Bronchial epithelial cell (primary cell): ENCODE data around the gene PA2G4. TPM values are rescaled to one million over a fixed set of nuclear protein-coding genes. Genes with fewer than 3 reads are reported as not detected.

Source experiments
- DNase-seq: peaks from one replicate; pipeline ENCODE4 v3.0.0-alpha.2; 2010; ENCODE audit warnings: low read depth
- FAIRE-seq: peaks from 2 replicates; lab custom pipeline; 2011; peaks lifted over from hg19 to GRCh38; lab: Jason Lieb, UNC
- H3K27me3 ChIP-seq: 2 replicates; pipeline ENCODE4 v1.5.1; 2011; ENCODE audit warnings: low read length; ENCODE audit not compliant: control insufficient read depth, insufficient read depth
- H3K36me3 ChIP-seq: 2 replicates; pipeline ENCODE4 v1.5.1; 2011; ENCODE audit warnings: low read length; ENCODE audit not compliant: control insufficient read depth, insufficient read depth
- H3K4me3 ChIP-seq: 2 replicates; pipeline ENCODE4 v1.5.1; 2011; ENCODE audit warnings: mild to moderate bottlenecking, low read depth, low read length, control low read depth
- total RNA-seq: library from RNA; depleted of rRNA; stranded (reverse); fragments of >200 nt; gene quantifications from 2 replicates; pipeline ENCODE4 v1.2.1, GENCODE V29; 2014
- TF ChIP-seq, protein P1 (sequence below): IDR thresholded peaks from 2 replicates; pipeline ENCODE4 v1.5.1; 2011; ENCODE audit warnings: mild to moderate bottlenecking, moderate library complexity, low read length, control low read depth, inconsistent platforms; ENCODE audit not compliant: insufficient read depth, severe bottlenecking

The PA2G4 gene
- total RNA-seq, 1 donor from 2014 or later, result 172 TPM

DNA sequence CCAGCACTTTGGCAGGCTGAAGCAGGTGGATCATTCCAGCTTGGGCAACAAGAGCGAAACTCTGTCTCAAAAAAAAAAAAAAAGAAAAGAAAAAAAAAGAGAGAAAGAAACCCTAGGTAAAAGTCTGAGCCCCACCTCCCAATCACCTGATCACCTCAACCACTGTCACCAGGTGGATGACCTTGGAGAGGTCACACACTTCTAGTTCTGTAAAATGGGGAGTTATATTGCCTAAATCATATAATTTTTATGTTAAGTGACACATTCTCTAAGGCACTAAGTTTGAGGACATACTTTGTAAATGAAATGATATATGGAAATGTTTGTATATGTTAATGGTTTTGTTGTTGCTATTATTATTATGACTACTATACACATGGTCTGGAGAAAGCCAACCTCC lies 25.9 kb upstream of the PA2G4 start:
- H3K4me3 ChIP-seq, result no peak overlapping the region
- FAIRE-seq, result no peak

DNA sequence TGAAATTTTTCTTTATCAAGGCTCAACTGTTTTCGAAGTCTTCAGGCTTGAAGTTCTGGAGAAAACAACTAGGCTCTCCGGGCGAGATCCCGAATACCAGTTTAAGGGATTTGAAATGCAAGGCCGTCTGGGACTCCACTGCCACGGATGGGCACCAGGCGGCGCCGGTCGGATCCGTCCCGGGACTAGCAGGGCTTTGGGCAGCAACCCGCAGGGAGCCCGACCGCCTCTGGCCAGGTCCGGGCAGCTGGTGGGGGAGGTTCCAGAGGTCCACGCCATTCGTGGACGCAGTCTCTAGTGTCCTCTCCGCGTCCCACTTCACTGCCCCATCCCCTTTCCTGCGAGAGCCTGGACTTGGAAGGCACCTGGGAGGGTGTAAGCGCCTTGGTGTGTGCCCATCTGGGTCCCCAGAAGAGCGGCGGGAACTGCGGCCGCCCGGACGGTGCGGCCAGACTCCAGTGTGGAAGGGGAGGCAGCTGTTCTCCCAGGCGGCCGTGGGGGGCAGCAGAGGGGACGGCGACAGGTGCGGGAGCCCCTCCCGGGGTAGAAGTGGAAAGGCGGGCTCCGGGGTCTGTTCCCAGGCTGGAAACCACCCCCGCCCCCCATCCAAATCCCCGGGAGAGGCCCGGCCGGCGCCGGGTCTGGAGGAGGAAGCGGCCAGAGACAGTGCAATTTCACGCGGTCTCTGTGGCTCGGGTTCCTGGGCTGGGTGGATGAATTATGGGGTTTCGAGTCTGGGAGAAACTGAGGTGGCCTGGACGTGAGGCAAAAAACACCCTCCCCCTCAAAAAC lies 25.2 kb upstream of the PA2G4 start:
- no peak for FAIRE-seq
- no peaks in the 10 kb centered on the region for H3K36me3 ChIP-seq

More for the DNA sequence above, 25.9 kb upstream of the PA2G4 start:
- no peaks in the 10 kb centered on the region for H3K27me3 ChIP-seq
- DNase-seq, result no peak
- TF ChIP-seq, protein P1, sequence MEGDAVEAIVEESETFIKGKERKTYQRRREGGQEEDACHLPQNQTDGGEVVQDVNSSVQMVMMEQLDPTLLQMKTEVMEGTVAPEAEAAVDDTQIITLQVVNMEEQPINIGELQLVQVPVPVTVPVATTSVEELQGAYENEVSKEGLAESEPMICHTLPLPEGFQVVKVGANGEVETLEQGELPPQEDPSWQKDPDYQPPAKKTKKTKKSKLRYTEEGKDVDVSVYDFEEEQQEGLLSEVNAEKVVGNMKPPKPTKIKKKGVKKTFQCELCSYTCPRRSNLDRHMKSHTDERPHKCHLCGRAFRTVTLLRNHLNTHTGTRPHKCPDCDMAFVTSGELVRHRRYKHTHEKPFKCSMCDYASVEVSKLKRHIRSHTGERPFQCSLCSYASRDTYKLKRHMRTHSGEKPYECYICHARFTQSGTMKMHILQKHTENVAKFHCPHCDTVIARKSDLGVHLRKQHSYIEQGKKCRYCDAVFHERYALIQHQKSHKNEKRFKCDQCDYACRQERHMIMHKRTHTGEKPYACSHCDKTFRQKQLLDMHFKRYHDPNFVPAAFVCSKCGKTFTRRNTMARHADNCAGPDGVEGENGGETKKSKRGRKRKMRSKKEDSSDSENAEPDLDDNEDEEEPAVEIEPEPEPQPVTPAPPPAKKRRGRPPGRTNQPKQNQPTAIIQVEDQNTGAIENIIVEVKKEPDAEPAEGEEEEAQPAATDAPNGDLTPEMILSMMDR, result no peak
- H3K36me3 ChIP-seq, result no peaks in the 10 kb centered on the region

DNA sequence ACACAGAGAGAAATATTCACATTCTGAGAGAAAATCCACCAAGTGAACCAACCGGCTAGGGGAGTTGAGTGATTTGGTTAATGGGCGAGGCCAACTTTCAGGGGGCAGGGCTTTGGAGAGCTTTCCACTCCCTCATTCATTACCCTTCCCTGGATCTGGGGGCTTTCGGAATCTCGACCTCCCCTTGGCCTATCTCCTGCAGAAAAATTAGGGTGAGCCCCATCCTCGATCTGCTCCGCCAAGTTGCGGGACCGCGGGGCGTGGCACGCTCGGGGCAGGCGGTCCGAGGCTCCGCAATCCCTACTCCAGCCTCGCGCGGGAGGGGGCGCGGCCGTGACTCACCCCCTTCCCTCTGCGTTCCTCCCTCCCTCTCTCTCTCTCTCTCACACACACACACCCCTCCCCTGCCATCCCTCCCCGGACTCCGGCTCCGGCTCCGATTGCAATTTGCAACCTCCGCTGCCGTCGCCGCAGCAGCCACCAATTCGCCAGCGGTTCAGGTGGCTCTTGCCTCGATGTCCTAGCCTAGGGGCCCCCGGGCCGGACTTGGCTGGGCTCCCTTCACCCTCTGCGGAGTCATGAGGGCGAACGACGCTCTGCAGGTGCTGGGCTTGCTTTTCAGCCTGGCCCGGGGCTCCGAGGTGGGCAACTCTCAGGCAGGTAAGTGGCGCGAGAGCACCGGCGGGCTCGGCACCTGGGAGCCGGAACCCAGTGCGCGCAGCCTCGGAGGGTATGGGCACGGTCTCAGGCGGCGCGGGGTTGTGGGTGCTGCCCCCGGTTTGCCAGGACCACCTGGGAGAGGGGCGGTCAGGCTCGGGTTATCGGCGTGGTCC lies 24.4 kb upstream of the PA2G4 start, which contains the start of gene ERBB3:
Gene ERBB3 (plus strand): TSS at position 443 of the 833 bp plus-strand sequence. CDS start 136 bp downstream, at position 579.
- no peaks in the 10 kb centered on the region for H3K27me3 ChIP-seq
- H3K36me3 ChIP-seq, result peaks cover 1% of the 10 kb centered on the region
- no peak for FAIRE-seq
- peak within 1 kb of the TSS; percentile 91 for H3K4me3 ChIP-seq
- peak; percentile 81 for DNase-seq
- TF ChIP-seq, protein P1, result no peak

More for the DNA sequence above, 25.2 kb upstream of the PA2G4 start:
- DNase-seq, result peak; percentile 76
- H3K27me3 ChIP-seq, result no peaks in the 10 kb centered on the region
- TF ChIP-seq, protein P1, result peak; percentile 94
- peak overlapping the region; percentile 91 for H3K4me3 ChIP-seq

DNA sequence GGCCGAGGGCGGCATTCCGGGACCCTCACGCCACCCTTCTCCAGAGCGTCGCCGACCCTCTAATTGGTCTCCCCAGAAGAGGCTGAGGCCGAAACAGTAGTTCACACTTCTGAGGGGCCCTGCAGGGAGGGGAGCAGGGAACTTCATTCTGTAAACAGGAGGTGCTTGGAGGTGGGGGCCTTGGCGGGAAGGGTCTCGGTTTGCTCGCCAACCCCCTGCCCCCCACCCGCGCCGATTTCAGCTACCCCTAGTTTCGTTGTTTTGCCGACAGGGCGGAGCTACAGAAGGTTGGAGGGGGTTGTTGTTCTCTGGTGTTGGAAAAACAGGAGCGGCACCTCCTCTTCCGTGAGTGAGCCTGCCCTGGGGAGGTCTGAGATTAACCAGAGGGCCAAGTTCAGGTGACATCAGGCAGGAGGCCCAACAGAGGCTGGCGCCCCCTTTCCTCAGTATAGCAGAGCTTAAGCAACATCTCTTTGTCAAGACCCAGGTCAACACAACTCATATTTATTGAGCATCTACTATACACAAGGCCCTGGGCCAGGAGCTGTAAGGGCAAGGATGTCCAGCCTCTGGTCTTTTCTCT lies 23.7 kb upstream of the PA2G4 start:
- TF ChIP-seq, protein P1, result no peak
- peaks cover 3% of the 10 kb centered on the region for H3K36me3 ChIP-seq
- FAIRE-seq (no peak), DNase-seq (peak; percentile 47)
- H3K4me3 ChIP-seq, result peak overlapping the region; percentile 91
- no peaks in the 10 kb centered on the region for H3K27me3 ChIP-seq

DNA sequence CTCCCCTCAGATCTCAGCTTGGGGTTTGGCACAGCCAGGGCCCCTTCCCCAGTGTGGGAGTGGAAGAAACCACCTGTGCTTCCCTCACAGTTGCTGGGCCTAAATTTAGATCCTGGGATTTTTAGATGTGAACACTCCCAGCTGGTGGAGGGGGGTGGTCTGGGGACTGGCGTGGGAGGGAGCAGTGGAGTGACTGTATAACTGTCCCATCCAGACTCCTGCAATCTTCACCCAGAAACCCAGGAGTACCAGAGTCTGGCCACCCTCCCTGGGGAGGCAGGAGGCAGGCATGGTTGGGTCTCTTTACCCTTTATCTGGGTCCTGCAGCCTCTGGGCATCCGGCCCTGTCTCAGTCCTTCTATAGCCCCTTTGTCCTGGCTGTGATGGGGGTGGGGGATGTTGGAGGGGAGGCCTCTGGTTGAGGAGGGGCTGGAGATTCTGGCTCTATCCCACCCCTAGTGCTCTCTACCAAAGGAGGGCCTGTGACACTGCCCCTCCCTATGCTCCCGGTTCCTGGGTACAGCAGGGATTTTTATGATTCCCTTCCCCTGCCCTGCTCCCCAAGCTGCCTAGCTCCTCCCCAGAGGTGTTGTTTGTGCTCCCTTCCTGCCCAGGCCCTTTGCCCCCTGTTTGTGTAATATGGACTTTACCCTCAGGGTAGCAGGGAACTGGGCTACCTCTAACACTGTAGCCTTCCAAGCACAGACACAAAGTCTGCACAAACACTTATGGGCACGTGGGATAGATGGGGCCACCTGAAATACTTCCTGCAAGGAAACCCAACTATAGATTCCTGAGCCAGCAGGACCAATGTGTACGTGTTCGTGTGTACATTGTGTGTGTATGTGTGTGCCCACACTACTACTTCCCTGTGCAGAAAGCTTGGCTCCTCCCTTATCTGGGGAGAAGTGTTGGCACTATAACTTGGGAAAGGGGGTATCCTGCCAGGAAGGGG lies 22.7 kb upstream of the PA2G4 start:
- TF ChIP-seq, protein P1, result no peak
- Histone ChIP-seq H3K36me3 (peaks cover 4% of the 10 kb centered on the region), H3K27me3 (no peaks in the 10 kb centered on the region), H3K4me3 (peak overlapping the region; percentile 91)
- peak; percentile 50 for FAIRE-seq
- DNase-seq, result no peak
